ENCODE results near the gene HNRNPUL1. TPM values are rescaled to one million over a fixed set of nuclear protein-coding genes. Genes with fewer than 3 reads are reported as not detected.

The HNRNPUL1 gene
- total RNA-seq, result 113 and 114 TPM in 2 replicates

- H3K4me3 ChIP-seq (ENCODE audit: insufficient read depth, low read length), result peak within 1 kb of the TSS; percentile 95
- peak within 1 kb of the TSS; percentile 96 for H3K27ac ChIP-seq (ENCODE audit: low read depth, low read length)
- peaks cover 20% of the 10 kb centered on the region for H4K20me1 ChIP-seq (ENCODE audit: insufficient read depth, low read length)
- DNase-seq (ENCODE audit: insufficient read length, low spot score, missing footprints), result peak; percentile 99
- no peaks in the 10 kb centered on the region for H3K9me3 ChIP-seq (ENCODE audit: low read depth, low read length)
- peaks cover 32% of the 10 kb centered on the region for H3K4me1 ChIP-seq (ENCODE audit: insufficient read depth, low read length)
- peaks cover 47% of the 10 kb centered on the region for H3K79me2 ChIP-seq (ENCODE audit: insufficient read depth, low read length)
- H3K36me3 ChIP-seq (ENCODE audit: insufficient read depth, low read length), result peaks cover 44% of the 10 kb centered on the region
- TF ChIP-seq CTCF (IDR thresholded peaks at IDR 0.05; ENCODE audit: extremely low read depth, low read depth, low read length), result peak; percentile 13
- peak within 1 kb of the TSS; percentile 53 for H2AFZ ChIP-seq (ENCODE audit: low read length)
- H3K4me2 ChIP-seq (ENCODE audit: insufficient read depth, low read length), result peak within 1 kb of the TSS; percentile 99
- H3K27me3 ChIP-seq (ENCODE audit: insufficient read depth, low read length), result no peaks in the 10 kb centered on the region
Measured at GRCh38 chr19:41263850-41264580, at the start of gene HNRNPUL1. TSS of gene HNRNPUL1 (plus strand) at chr19:41264372. CDS start at chr19:41264504, 132 bp downstream.

- TF ChIP-seq CTCF (IDR thresholded peaks at IDR 0.05; ENCODE audit: extremely low read depth, low read depth, low read length), result no peak
- Histone ChIP-seq H3K79me2 (ENCODE audit: insufficient read depth, low read length) (peaks cover 33% of the 10 kb centered on the region), H4K20me1 (ENCODE audit: insufficient read depth, low read length) (no peaks in the 10 kb centered on the region), H3K4me1 (ENCODE audit: insufficient read depth, low read length) (peaks cover 34% of the 10 kb centered on the region), H3K27ac (ENCODE audit: low read depth, low read length) (no peak overlapping the region), H2AFZ (ENCODE audit: low read length) (no peak overlapping the region), H3K4me2 (ENCODE audit: insufficient read depth, low read length) (no peak overlapping the region), H3K4me3 (ENCODE audit: insufficient read depth, low read length) (no peak overlapping the region), H3K27me3 (ENCODE audit: insufficient read depth, low read length) (no peaks in the 10 kb centered on the region), H3K9me3 (ENCODE audit: low read depth, low read length) (no peaks in the 10 kb centered on the region), H3K36me3 (ENCODE audit: insufficient read depth, low read length) (peaks cover 23% of the 10 kb centered on the region)
- peak; percentile 76 for DNase-seq (ENCODE audit: insufficient read length, low spot score, missing footprints)
Measured at GRCh38 chr19:41217741-41218140, 46.4 kb upstream of the HNRNPUL1 start.

- Histone ChIP-seq H3K4me1 (ENCODE audit: insufficient read depth, low read length) (peaks cover 39% of the 10 kb centered on the region), H3K9me3 (ENCODE audit: low read depth, low read length) (no peaks in the 10 kb centered on the region), H3K4me2 (ENCODE audit: insufficient read depth, low read length) (peak overlapping the region; percentile 85), H3K27me3 (ENCODE audit: insufficient read depth, low read length) (no peaks in the 10 kb centered on the region), H2AFZ (ENCODE audit: low read length) (peak overlapping the region; percentile 46), H3K79me2 (ENCODE audit: insufficient read depth, low read length) (peaks cover 33% of the 10 kb centered on the region), H3K36me3 (ENCODE audit: insufficient read depth, low read length) (peaks cover 26% of the 10 kb centered on the region), H3K27ac (ENCODE audit: low read depth, low read length) (peak overlapping the region; percentile 90), H3K4me3 (ENCODE audit: insufficient read depth, low read length) (peak overlapping the region; percentile 93), H4K20me1 (ENCODE audit: insufficient read depth, low read length) (no peaks in the 10 kb centered on the region)
- no peak for DNase-seq (ENCODE audit: insufficient read length, low spot score, missing footprints)
- no peak for TF ChIP-seq CTCF (IDR thresholded peaks at IDR 0.05; ENCODE audit: extremely low read depth, low read depth, low read length)
Measured at GRCh38 chr19:41218249-41218614, 45.9 kb upstream of the HNRNPUL1 start.

- peak within 1 kb of the TSS; percentile 85 for H3K4me2 ChIP-seq (ENCODE audit: insufficient read depth, low read length)
- DNase-seq (ENCODE audit: insufficient read length, low spot score, missing footprints), result peak; percentile 94
- TF ChIP-seq CTCF (IDR thresholded peaks at IDR 0.05; ENCODE audit: extremely low read depth, low read depth, low read length), result no peak
- H3K27ac ChIP-seq (ENCODE audit: low read depth, low read length), result peak within 1 kb of the TSS; percentile 90
- H4K20me1 ChIP-seq (ENCODE audit: insufficient read depth, low read length), result no peaks in the 10 kb centered on the region
- H3K36me3 ChIP-seq (ENCODE audit: insufficient read depth, low read length), result peaks cover 29% of the 10 kb centered on the region
- peak within 1 kb of the TSS; percentile 93 for H3K4me3 ChIP-seq (ENCODE audit: insufficient read depth, low read length)
- peaks cover 45% of the 10 kb centered on the region for H3K4me1 ChIP-seq (ENCODE audit: insufficient read depth, low read length)
- H3K79me2 ChIP-seq (ENCODE audit: insufficient read depth, low read length), result peaks cover 40% of the 10 kb centered on the region
- H3K9me3 ChIP-seq (ENCODE audit: low read depth, low read length), result no peaks in the 10 kb centered on the region
- peak within 1 kb of the TSS; percentile 46 for H2AFZ ChIP-seq (ENCODE audit: low read length)
- no peaks in the 10 kb centered on the region for H3K27me3 ChIP-seq (ENCODE audit: insufficient read depth, low read length)
Measured at GRCh38 chr19:41218615-41219507, 45.3 kb upstream of the HNRNPUL1 start, which contains the start of gene AXL. TSS of gene AXL (plus strand) at chr19:41219223. CDS start at chr19:41219393, 170 bp downstream.
